ENCODE measurements around the gene SPATA33.

DNA sequence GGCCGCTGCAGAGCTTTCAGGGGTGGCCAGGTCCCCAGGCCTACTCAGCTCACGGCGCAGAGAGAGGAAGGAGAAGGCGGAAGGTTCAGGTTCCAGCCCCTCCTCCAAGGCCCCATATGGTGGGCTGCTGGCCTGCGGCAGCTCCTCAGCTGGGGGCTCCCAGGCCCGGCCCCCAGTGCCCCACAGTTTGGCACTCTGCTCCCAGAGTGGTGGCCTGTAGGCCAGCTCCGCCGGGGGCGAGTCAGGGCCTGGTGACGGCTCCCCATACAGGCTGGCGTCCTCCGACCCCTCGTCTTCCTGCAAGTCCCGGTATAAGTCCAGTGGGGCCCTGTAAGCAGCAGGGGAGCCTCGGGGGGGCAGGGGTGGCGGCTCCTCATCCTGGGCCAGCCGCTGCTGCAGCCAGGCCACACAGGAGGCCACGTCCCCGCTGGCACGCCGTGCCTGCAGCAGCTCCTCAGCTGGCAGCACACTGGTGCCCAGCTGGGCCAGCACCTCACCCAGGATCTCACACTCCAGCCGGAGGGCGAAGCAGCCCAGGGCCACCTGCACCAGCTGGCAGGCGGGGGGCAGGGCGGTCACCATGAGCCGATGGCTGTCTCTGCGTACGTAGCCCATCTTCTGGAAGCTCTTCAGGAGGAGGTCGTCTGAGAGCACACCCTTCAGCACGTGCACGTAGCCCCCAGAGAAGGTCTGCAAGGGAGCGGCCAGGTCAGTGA is 40.1 kb downstream of the SPATA33 start:
- TF ChIP-seq, protein P1, sequence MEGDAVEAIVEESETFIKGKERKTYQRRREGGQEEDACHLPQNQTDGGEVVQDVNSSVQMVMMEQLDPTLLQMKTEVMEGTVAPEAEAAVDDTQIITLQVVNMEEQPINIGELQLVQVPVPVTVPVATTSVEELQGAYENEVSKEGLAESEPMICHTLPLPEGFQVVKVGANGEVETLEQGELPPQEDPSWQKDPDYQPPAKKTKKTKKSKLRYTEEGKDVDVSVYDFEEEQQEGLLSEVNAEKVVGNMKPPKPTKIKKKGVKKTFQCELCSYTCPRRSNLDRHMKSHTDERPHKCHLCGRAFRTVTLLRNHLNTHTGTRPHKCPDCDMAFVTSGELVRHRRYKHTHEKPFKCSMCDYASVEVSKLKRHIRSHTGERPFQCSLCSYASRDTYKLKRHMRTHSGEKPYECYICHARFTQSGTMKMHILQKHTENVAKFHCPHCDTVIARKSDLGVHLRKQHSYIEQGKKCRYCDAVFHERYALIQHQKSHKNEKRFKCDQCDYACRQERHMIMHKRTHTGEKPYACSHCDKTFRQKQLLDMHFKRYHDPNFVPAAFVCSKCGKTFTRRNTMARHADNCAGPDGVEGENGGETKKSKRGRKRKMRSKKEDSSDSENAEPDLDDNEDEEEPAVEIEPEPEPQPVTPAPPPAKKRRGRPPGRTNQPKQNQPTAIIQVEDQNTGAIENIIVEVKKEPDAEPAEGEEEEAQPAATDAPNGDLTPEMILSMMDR (IDR thresholded peaks at IDR 0.05): no peak
- TF ChIP-seq ZFX (IDR thresholded peaks at IDR 0.05; ENCODE audit: borderline replicate concordance): no peak

Data from 22Rv1 (cell line).